ENCODE results near the gene PCYT1A.

PCYT1A gene

GRCh38 chr3:196284396-196284795 lies 3.1 kb downstream of the PCYT1A start:
- no peak for TF ChIP-seq CTCF (IDR thresholded peaks at IDR 0.05; ENCODE audit: borderline replicate concordance, insufficient read depth, low read depth, low read length)
- no peak overlapping the region for H3K4me3 ChIP-seq (ENCODE audit: low read depth, low read length)

DNA sequence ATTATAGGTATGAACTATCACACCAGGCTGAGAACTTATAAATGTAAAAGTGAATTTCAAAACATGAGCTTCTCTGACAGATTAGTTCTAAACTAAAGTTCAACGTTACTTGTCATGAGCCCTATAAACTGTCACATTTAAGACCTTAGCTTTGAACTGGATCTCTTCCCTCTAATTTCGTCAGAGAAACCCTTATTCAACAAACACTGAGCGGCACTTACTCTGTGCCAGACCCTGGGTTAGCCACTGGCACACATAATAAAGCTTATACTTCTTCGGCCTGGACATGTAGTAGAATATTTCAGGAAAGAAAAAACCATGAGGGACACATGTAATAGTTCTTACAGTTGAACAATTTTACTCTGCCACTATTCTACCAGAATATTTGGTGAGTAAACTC lies 5.6 kb downstream of the PCYT1A start:
- no peak for TF ChIP-seq CTCF (IDR thresholded peaks at IDR 0.05; ENCODE audit: borderline replicate concordance, insufficient read depth, low read depth, low read length)
- H3K4me3 ChIP-seq (ENCODE audit: low read depth, low read length): no peak overlapping the region

GRCh38 chr3:196280689-196281440 lies 6.7 kb downstream of the PCYT1A start:
- no peak overlapping the region for H3K4me3 ChIP-seq (ENCODE audit: low read depth, low read length)
- no peak for TF ChIP-seq CTCF (IDR thresholded peaks at IDR 0.05; ENCODE audit: borderline replicate concordance, insufficient read depth, low read depth, low read length)

DNA sequence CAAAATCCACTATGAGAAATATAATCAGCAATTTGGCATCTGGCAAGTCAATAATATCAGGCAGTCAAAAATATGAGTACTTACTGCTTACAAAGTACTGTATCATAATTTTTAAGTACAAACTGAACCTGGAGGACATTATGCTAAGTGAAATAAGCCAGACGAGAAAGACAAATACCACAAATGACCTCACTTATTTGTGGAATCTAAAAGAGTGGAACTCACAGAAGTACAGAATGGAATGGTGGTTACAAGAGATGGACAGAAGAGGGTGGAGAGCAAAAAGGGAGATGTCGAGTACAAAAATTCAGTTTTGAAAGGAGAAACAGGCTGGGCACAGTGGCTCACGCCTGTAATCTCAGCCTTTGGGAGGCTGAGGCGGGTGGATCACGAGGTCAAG lies 12.4 kb downstream of the PCYT1A start:
- TF ChIP-seq CTCF (IDR thresholded peaks at IDR 0.05; ENCODE audit: borderline replicate concordance, insufficient read depth, low read depth, low read length): no peak
- H3K4me3 ChIP-seq (ENCODE audit: low read depth, low read length): no peak overlapping the region

DNA sequence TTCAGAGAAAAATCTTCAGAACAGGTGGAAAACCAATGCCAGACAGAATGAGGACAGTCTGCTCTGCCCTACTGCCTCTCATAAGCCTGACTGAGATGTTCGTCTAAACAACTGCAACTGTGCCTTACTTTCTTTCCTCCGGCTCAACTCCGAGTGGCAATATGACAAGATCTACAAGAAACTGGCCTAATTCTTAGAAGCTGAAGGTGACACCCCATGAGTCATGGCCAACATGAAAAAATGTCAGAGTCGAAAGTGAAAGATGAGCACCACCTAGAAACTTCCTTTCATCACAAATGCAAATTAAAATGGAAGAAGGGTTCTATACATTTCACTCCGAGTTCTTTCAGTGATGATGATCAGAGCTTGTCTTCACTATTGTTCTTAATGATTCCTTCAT lies 12.9 kb downstream of the PCYT1A start:
- TF ChIP-seq CTCF (IDR thresholded peaks at IDR 0.05; ENCODE audit: borderline replicate concordance, insufficient read depth, low read depth, low read length): no peak
- no peak overlapping the region for H3K4me3 ChIP-seq (ENCODE audit: low read depth, low read length)

- no peak overlapping the region for H3K4me3 ChIP-seq (ENCODE audit: low read depth, low read length)
- TF ChIP-seq CTCF (IDR thresholded peaks at IDR 0.05; ENCODE audit: borderline replicate concordance, insufficient read depth, low read depth, low read length): no peak
Observed at GRCh38 chr3:196273655-196274054, 13.9 kb downstream of the PCYT1A start.

DNA sequence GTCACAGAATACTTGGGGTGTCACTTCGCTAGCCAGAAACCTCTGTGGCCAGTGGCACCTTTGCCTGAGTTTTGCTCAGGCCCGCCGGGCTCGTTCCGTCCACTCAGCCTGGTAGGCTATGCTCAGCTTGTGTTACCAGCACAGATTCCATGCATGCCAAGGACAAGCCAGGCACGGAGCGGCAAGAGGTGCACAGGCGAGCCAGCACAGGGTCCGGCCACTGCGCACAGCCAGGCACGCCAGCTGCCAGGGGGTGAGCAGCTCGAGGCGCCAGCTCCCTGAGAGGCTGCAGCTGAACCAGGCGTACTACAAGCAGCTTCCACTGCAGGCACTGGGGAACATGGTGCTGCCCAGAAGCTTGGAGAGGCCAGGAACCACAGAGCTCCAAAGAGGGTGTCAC lies 14.7 kb downstream of the PCYT1A start:
- no peak overlapping the region for H3K4me3 ChIP-seq (ENCODE audit: low read depth, low read length)
- no peak for TF ChIP-seq CTCF (IDR thresholded peaks at IDR 0.05; ENCODE audit: borderline replicate concordance, insufficient read depth, low read depth, low read length)

Measured in GM12875 (cell line).